Measurements from ENCODE around the gene ENTREP3.
A peak's percentile ranks its signal among the peaks of the same experiment; 100 is the strongest.
"Not testable (repeated sequence)": the region's sequence is repeated elsewhere in the genome, so short reads cannot be mapped to it uniquely, and the experiment has no call there.

Gene ENTREP3

GRCh38 chr1:155296661-155297060 lies 41.4 kb upstream of the ENTREP3 start:
- no peak for DNase-seq (ENCODE audit: low read depth)
- no peak for TF ChIP-seq CTCF (conservative IDR thresholded peaks at IDR 0.05; ENCODE audit: low read depth, low read length)
- H3K4me3 ChIP-seq (ENCODE audit: low read length): no peak overlapping the region

GRCh38 chr1:155295942-155296267 lies 40.6 kb upstream of the ENTREP3 start:
- no peak for DNase-seq (ENCODE audit: low read depth)
- no peak overlapping the region for H3K4me3 ChIP-seq (ENCODE audit: low read length)
- TF ChIP-seq CTCF (conservative IDR thresholded peaks at IDR 0.05; ENCODE audit: low read depth, low read length): no peak

- H3K4me3 ChIP-seq (ENCODE audit: low read length): peak overlapping the region; percentile 14
- no peak for TF ChIP-seq CTCF (conservative IDR thresholded peaks at IDR 0.05; ENCODE audit: low read depth, low read length)
- DNase-seq (ENCODE audit: low read depth): no peak
Observed at GRCh38 chr1:155295183-155295941, 40.1 kb upstream of the ENTREP3 start.

- H3K4me3 ChIP-seq (ENCODE audit: low read length): no peak overlapping the region
- TF ChIP-seq CTCF (conservative IDR thresholded peaks at IDR 0.05; ENCODE audit: low read depth, low read length): no peak
- no peak for DNase-seq (ENCODE audit: low read depth)
Observed at GRCh38 chr1:155294520-155295182, 39.4 kb upstream of the ENTREP3 start.

GRCh38 chr1:155293086-155293749 lies 37.9 kb upstream of the ENTREP3 start:
- DNase-seq (ENCODE audit: low read depth): no peak
- H3K4me3 ChIP-seq (ENCODE audit: low read length): no peak overlapping the region

GRCh38 chr1:155291006-155291405 lies 35.7 kb upstream of the ENTREP3 start:
- DNase-seq (ENCODE audit: low read depth): not testable (repeated sequence)

More at GRCh38 chr1:155293086-155293749, 37.9 kb upstream of the ENTREP3 start:
- no peak for TF ChIP-seq CTCF (conservative IDR thresholded peaks at IDR 0.05; ENCODE audit: low read depth, low read length)

GRCh38 chr1:155287987-155288543 lies 32.8 kb upstream of the ENTREP3 start:
- TF ChIP-seq CTCF (conservative IDR thresholded peaks at IDR 0.05; ENCODE audit: low read depth, low read length): no peak
- no peak overlapping the region for H3K4me3 ChIP-seq (ENCODE audit: low read length)
- DNase-seq (ENCODE audit: low read depth): no peak

More at GRCh38 chr1:155291006-155291405, 35.7 kb upstream of the ENTREP3 start:
- H3K4me3 ChIP-seq (ENCODE audit: low read length): not testable (repeated sequence)

All from retinal pigment epithelial cell (primary cell).